ENCODE results near the gene CD44.

Gene CD44

GRCh38 chr11:35144136-35144741 lies 5.3 kb downstream of the CD44 start:
- no peak overlapping the region for H3K4me3 ChIP-seq (ENCODE audit: low read depth, low read length)

GRCh38 chr11:35144806-35145205 lies 5.8 kb downstream of the CD44 start:
- TF ChIP-seq, protein P1, sequence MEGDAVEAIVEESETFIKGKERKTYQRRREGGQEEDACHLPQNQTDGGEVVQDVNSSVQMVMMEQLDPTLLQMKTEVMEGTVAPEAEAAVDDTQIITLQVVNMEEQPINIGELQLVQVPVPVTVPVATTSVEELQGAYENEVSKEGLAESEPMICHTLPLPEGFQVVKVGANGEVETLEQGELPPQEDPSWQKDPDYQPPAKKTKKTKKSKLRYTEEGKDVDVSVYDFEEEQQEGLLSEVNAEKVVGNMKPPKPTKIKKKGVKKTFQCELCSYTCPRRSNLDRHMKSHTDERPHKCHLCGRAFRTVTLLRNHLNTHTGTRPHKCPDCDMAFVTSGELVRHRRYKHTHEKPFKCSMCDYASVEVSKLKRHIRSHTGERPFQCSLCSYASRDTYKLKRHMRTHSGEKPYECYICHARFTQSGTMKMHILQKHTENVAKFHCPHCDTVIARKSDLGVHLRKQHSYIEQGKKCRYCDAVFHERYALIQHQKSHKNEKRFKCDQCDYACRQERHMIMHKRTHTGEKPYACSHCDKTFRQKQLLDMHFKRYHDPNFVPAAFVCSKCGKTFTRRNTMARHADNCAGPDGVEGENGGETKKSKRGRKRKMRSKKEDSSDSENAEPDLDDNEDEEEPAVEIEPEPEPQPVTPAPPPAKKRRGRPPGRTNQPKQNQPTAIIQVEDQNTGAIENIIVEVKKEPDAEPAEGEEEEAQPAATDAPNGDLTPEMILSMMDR (conservative IDR thresholded peaks at IDR 0.05; ENCODE audit: low read depth, low read length): no peak
- no peak overlapping the region for H3K4me3 ChIP-seq (ENCODE audit: low read depth, low read length)
- DNase-seq (ENCODE audit: low read depth): peak; percentile 61

More at GRCh38 chr11:35144136-35144741, 5.3 kb downstream of the CD44 start:
- TF ChIP-seq, protein P1 (conservative IDR thresholded peaks at IDR 0.05; ENCODE audit: low read depth, low read length): no peak
- peak; percentile 81 for DNase-seq (ENCODE audit: low read depth)

- H3K4me3 ChIP-seq (ENCODE audit: low read depth, low read length): no peak overlapping the region
- TF ChIP-seq, protein P1 (conservative IDR thresholded peaks at IDR 0.05; ENCODE audit: low read depth, low read length): no peak
- DNase-seq (ENCODE audit: low read depth): peak; percentile 61
Measured at GRCh38 chr11:35145271-35145670, 6.3 kb downstream of the CD44 start.

- H3K4me3 ChIP-seq (ENCODE audit: low read depth, low read length): no peak overlapping the region
- no peak for DNase-seq (ENCODE audit: low read depth)
Measured at GRCh38 chr11:35146074-35146521, 7.1 kb downstream of the CD44 start.

GRCh38 chr11:35146711-35147110 lies 7.7 kb downstream of the CD44 start:
- H3K4me3 ChIP-seq (ENCODE audit: low read depth, low read length): no peak overlapping the region
- TF ChIP-seq, protein P1 (conservative IDR thresholded peaks at IDR 0.05; ENCODE audit: low read depth, low read length): no peak
- no peak for DNase-seq (ENCODE audit: low read depth)

More at GRCh38 chr11:35146074-35146521, 7.1 kb downstream of the CD44 start:
- TF ChIP-seq, protein P1 (conservative IDR thresholded peaks at IDR 0.05; ENCODE audit: low read depth, low read length): no peak

DNA sequence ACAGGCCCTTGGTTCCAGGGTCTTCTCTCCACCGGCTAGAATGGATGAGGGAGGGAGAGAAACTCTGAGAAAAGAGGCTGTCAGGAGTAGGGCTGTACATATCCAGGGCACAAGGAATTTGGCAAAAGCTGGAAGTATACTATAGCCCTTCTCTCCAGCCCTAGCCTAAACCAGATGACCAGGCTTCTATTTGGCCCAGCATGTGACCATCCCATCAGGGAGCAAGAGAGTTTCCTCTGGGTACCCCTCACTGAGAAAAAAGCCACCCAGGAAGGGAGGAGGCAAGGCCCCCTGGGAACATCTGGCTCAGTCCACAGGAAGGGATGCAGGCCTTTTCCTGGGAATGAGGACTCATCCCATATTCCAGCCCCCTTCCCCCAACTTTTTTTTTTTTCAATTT lies 8.3 kb downstream of the CD44 start:
- no peak for DNase-seq (ENCODE audit: low read depth)
- TF ChIP-seq, protein P1 (conservative IDR thresholded peaks at IDR 0.05; ENCODE audit: low read depth, low read length): no peak
- no peak overlapping the region for H3K4me3 ChIP-seq (ENCODE audit: low read depth, low read length)
